GM19099 (cell line): Measurements from ENCODE around the gene CD55.

ENCODE experiments used
- POLR2A ChIP-seq: IDR thresholded peaks from 3 replicates; pipeline ENCODE4 v1.6.1; 2011; ENCODE audit warnings: low read depth; ENCODE audit not compliant: insufficient read length; ENCODE audit errors: extremely low read depth

Gene CD55

DNA sequence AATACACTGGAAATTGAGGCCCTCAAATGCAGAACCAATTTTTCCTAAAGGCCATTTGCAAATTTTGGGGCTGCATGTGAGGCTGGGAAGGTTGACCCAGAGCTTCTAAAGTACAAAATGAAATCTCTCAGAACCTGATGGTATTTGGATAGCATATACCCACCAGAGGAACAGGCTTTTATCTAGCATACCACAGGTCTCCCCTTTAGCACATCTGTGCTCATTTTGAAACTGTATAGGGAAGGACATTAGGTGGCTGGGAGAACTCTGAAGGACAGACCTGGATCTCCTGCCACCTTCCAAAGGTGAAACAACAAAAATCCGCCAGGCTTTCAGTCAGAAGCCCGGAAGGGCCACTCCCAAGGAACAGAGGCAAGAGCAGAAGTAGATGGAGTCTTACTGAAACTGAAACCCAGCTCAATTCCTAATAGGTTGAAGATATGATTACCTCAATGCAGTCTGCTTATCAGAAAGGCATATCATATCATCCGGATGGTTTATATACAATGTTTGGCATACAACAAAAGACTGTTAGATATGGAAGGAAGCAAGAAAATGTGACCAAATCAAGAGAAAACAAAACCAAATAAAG is 11.6 kb downstream of the CD55 start:
- no peak for TF ChIP-seq POLR2A

DNA sequence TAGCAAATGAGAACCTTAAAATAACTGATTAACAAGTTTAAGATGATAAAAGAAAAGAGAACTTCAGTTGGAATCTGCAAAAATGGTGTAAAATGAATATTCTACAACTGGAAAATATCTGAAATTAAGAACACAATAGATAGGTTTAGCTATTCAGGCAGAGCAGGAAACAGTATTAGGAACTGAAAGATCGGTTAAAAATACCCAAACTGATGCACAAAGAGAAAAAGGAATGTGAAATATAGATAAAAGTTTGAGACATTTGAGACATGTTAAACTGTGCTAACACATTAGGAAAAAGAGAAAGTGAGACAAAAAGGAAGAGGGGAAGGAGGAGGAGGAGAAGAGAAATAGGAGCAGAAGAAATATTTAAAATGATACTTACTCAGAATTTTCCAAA is 12.1 kb downstream of the CD55 start:
- TF ChIP-seq POLR2A: no peak

DNA sequence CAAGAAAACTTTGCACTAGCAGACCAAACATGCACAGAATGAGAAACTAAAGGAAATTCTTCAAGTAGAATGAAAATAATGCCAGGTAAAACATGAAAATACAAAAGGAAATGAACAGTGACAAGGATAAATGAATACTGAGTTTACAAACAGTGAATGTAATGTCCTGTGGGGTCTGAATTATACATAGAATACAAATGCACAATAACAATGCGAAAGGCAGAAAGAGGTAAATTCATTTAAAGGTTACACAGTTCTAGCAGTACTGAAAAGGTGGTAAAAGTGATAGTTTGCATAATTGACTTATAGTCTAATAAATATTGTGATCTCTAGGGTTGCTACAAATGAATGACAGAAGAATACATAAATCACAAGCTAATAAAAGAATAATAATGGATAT is 12.9 kb downstream of the CD55 start:
- no peak for TF ChIP-seq POLR2A

DNA sequence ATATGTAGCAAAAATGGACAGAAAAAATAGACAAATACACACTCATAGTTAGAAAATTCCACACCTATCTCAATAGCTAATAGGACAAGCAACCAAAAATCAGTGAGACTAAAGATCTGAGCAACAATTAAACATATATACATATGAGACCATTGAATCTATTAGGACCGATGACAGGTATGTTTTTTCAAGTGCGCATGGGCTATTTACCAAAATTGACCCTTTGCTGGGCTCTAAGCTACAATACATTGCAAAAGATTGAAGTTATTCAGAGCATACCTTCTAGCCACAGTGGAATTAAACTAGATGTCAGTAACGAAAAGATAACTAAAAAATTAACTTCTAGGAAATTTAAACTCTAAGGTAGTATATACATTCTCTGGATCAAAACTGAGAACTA is 13.7 kb downstream of the CD55 start:
- no peak for TF ChIP-seq POLR2A

DNA sequence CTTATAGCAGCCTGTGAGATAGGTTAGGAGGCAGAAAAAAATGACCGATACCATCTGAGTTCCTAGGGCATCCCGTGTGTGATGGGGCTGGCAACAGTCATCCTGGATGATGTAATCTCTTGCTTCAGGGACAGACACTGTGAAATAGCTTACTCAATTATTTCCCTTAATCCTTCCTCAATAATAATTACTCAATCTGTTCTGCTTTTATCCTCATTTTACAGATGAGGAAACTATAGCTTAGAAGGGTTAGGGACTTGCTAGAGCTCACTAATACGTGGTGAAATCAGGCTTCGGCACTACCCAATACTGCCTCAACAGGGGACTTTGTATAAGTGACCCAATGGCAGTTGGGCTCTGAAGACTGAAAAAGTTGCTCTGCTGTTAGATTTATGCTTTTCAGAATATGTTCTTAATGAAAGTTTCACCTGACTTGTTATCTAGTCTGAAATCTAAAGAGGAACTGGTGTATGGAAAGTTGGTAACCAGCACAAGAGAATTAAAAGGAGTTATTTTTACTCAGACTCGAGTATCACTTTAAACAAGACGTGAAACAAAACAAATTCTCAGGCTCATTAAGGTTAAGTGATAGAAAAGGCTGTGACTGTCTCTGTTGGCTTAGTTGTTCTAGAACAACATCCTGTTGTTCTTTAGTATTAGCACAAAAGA is 14.4 kb downstream of the CD55 start:
- no peak for TF ChIP-seq POLR2A

DNA sequence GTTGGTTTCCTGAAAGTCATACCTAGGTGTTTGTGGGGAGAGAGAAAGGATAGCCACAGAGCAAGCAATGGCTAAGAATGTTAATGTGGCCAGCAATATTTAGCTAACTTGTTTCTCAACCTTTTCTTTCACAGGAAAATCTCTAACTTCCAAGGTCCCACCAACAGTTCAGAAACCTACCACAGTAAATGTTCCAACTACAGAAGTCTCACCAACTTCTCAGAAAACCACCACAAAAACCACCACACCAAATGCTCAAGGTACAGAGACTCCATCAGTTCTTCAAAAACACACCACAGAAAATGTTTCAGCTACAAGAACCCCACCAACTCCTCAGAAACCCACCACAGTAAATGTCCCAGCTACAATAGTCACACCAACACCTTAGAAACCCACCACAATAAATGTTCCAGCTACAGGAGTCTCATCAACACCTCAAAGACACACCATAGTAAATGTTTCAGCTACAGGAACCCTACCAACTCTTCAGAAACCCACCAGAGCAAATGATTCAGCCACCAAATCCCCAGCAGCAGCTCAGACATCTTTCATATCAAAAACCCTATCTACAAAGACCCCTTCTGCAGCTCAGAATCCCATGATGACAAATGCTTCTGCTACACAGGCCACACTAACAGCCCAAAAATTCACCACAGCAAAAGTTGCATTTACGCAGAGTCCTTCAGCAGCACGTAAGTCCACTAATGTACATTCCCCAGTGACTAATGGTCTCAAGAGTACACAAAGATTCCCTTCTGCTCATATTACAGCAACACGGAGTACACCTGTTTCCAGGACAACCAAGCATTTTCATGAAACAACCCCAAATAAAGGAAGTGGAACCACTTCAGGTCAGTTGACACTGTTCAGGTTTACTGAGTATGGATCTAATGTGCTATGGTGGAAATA is 15.3 kb downstream of the CD55 start:
- no peak for TF ChIP-seq POLR2A

DNA sequence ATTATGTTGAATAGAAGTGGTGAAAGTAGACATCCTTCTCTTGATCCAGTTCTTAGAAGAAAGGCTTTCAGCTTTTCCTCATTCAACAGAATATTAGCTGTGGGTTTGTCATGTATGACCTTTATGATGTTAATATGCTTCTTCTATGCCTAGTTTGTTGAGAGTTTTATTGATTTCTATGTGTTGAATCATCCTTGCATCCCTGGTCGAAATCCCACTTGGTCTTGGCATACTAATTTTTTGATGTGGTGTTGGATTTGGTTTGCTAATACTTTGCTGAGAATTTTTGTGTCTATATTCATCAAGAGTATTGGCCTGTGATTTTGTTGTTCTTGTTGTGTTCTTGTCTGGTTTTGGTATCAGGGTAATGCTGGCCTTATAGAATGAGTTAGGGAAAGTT is 20.9 kb downstream of the CD55 start:
- TF ChIP-seq POLR2A: no peak

DNA sequence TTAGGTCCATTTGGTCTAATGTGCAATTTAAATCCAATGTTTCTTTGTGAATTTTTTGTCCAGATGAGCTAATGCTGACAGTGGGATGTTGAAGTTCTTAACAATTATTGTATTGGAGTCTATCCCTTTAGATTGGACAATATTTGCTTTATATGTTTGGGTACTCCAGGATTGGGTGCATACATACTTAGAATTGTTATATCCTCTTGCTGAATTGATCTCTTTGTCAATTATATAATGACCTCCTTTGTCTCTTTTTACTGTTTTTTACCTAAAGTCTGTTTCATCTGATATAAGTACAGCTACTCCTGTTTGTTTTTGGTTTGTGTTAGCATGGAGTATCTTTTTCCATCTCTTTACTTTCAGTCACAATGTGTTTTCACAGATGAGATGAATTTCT is 22.2 kb downstream of the CD55 start:
- TF ChIP-seq POLR2A: no peak

DNA sequence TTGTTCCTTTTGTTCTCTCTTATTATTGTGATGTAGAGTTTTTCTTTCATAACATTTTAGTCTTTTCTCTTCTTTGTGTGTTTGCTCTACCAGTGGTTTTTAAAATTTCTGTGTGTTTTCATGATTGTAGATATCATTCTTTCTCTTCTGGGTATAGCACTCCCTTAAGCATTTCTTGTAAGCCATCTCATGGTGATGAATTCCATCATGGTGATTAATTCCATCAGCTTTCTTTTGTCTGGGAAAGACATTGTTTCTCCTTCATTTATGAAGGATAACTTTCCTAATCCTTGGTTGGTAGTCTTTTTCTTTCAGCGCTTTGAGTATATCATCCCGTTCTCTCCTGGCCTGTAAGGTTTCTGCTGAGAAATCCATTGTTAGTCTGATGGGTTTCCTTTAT is 22.7 kb downstream of the CD55 start:
- no peak for TF ChIP-seq POLR2A

DNA sequence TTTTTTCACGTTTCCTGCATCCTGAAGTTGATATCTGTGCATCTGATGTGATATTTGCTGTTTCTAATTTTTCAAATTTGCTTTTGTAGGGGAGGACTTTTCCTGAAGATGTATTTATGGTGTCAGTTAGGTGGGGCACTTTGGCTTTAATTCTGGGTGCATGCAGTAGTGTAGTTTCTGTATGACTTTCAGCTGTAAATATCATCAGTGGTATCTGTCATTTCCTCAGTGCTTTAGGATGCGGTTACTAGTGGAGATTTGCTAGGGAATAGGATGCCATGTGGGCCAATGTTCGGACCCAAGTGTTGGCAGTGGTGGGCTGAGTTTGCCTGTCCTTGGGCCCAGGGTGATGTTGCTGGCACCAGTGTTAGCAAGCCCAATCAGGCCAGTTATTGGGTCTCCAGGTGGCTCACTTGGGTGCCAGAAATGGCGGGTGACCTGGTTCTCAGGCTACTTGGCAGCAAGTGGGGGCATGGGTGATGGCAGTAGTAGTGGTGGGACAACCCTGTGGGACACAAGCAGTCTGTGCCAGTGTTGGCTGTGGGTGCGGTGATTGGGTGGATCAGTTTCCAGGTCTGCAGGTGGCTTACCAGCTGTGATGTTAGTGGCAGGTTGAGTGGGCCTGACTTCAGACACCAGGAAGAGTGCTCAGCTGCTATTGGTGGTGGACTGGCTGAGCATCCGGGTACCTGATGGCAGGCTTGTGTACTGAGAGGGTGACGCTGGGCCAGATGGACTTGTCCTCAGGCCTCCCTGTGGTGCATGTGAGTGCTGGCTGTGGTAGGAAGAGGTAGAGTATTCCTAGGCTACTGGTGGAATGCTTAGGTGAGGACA is 24.4 kb downstream of the CD55 start:
- no peak for TF ChIP-seq POLR2A

DNA sequence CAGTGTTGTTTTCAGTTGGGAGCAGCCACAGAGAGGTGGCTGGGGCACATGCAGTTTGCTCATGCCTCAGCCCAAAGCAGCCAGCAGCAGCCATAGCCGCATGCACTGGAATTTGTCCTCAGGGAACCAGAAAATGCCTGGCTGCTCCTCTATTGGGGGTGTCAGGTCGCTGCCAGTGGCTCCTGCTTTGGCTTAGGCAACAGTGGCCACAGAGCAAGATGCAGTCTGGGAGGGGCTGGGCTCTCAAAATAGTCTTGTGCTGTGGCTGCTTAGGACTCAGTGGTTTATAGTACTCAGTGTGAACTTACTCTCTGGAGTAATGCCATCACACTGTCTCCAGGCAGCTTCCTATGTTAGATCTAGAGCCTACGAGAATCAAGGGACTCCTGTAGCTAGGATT is 25.0 kb downstream of the CD55 start:
- no peak for TF ChIP-seq POLR2A

DNA sequence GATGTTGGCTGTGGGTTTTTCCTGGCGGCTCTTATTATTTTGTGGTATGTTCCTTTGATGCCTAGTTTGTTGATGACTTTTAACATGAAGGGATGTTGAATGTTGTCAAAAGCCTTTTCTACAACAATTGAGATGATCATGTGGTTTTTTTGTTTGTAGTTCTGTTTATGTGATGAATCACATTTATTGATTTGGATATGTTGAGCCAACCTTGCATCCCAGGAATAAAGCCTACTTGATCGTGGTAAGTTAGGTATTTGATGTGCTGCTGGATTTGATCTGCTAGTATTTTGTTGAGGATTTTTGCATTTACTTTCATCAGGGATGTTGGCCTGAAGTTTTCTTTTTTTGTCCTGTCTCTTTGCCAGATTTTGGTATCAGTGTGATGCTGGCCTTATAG is 28.5 kb downstream of the CD55 start:
- no peak for TF ChIP-seq POLR2A

DNA sequence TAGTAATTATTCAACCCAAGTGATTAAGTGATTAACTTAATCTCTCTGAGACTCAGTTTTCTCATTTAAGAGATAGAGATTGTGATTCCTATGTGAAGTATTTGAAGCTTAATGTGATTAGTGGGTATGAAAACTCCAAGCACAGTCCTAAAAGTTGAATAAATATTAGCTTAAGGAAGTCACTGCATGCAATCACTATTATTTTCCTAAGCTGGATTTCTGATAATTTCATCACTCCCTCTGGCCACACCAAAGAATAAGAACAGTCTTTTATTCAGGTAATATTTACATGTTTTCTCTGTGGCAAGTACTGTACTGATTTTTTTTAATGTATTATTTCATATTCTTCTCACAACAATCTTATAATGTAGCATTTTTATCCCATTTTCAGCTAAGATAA is 31.1 kb downstream of the CD55 start:
- TF ChIP-seq POLR2A: no peak

DNA sequence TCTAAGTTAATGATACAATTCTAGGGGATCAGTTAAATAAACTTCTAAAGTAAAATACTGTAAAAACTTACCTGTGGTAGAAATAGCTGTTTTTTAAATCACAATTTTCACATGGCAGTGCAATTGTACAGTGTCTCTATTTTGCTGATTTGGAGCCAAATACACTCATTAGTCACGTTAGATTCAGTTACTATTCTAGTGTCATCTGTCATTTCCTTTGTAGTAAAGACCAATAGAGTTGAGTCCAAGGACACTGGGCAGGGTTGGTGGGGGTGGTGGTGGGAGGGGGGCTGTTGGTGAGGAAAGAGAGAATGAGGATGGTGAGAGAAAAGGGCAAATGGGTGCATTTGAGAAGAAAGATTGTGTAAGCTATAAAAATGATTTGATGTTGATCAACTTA is 33.6 kb downstream of the CD55 start:
- no peak for TF ChIP-seq POLR2A
